Stomach (tissue), 9 donors: ENCODE data around the gene LRMDA. TPM values are rescaled to one million over a fixed set of nuclear protein-coding genes. Genes with fewer than 3 reads are reported as not detected.

Experiments
- DNase-seq, 2 donors: peaks; one replicate each; pipeline versions ENCODE4 v3.0.0 to v3.0.0-alpha.2; 2013 to 2019
- H3K27ac ChIP-seq, 5 donors: fragments of 200-600 bp in 4 of 5; sonication (generic) in 4 of 5; one replicate each; pipeline ENCODE4 v1.5.1; 2013 to 2019; ENCODE audit warnings: mild to moderate bottlenecking in 1 of 5, moderate library complexity in 1 of 5
- H3K27me3 ChIP-seq, 3 donors: fragments of 200-600 bp; sonication (generic); one replicate each; pipeline ENCODE4 v1.5.1; 2017 to 2019; ENCODE audit warnings: mixed run types in 1 of 3
- H3K36me3 ChIP-seq, 4 donors: fragments of 200-600 bp; sonication (generic); 1 replicate in 3 of 4; 2 replicates in 1 of 4; pipeline ENCODE4 v1.5.1; 2016 to 2019
- H3K4me1 ChIP-seq, 4 donors: fragments of 200-600 bp; sonication (generic); one replicate each; pipeline ENCODE4 v1.5.1; 2016 to 2019
- H3K4me3 ChIP-seq, 4 donors: fragments of 200-600 bp; sonication (generic) in 3 of 4; one replicate each; pipeline ENCODE4 v1.5.1; 2016 to 2019; ENCODE audit warnings: mild to moderate bottlenecking in 1 of 4
- H3K9me3 ChIP-seq, 4 donors: fragments of 200-600 bp; sonication (generic); one replicate each; pipeline ENCODE4 v1.5.1; 2016 to 2019
- EP300 ChIP-seq: sonication (generic); formaldehyde crosslinking; IDR thresholded peaks from one replicate; pipeline ENCODE4 v1.6.1; 2017; ENCODE audit warnings: antibody characterized with exemption
- POLR2A ChIP-seq, 4 donors: fragments of 450-650 bp; IDR thresholded peaks; one replicate each; pipeline ENCODE4 v1.6.1; 2016; ENCODE audit warnings: antibody characterized with exemption in 4 of 4, control low read depth in 2 of 4, mild to moderate bottlenecking in 1 of 4, moderate library complexity in 1 of 4
- POLR2AphosphoS5 ChIP-seq, 3 donors: sonication (generic); formaldehyde crosslinking; IDR thresholded peaks; one replicate each; pipeline ENCODE4 v1.6.1; 2016; ENCODE audit warnings: antibody characterized with exemption in 3 of 3
- WGBS, 5 donors: extraction: QIAGEN DNeasy Blood & Tissue Kit in 3 of 5; methylation state at CpG; one replicate each; pipeline versions ENCODE4 v1.1.5 to v1.1.7; 2013 to 2018; 5-methylcytosine and 5-hydroxymethylcytosine counted together
- intact Hi-C: fragments of 100-400 bp; cut with DNase I; formaldehyde crosslinking; loops from one replicate; pipeline ENCODE4 v1.15.1; 2023; ENCODE audit warnings: low total_unique reads
- polyA plus RNA-seq, 3 donors: library from polyadenylated mRNA; stranded (reverse); fragments of 200-250 nt; gene quantifications; one replicate each; pipeline ENCODE4 v1.2.3, GENCODE V29; 2013
- total RNA-seq, 5 donors: library from RNA; depleted of rRNA; stranded (reverse); fragments of >200 nt; gene quantifications; one replicate each; pipeline versions ENCODE4 v1.1.0 to v1.2.3, GENCODE V29; 2014 to 2016
- TF ChIP-seq, protein P1 (sequence below), 7 experiments: fragments of 450-650 bp in 4 of 7; fragments of 200-600 bp in 3 of 7; sonication (generic) in 3 of 7; IDR thresholded peaks; one replicate each; pipeline ENCODE4 v1.5.1; 2016 to 2019; ENCODE audit warnings: antibody characterized with exemption in 7 of 7, control low read depth in 2 of 7, mild to moderate bottlenecking in 1 of 7
- donor health status: healthy with polysubstance abuse.
- donor health status: Bipolar disorder and iron deficiency.
- donor health status: healthy.

The LRMDA gene
- total and polyA plus RNA-seq, 8 donors: 1.3 to 30.2 (median 13.6) TPM; not detected in 1

GRCh38 chr10:75430000-75430763, 1.2 kb upstream of the LRMDA start:
- WGBS, 5 donors: 6 to 28% (median 17%) methylated on average over 9 of the region's 9 CpGs
- TF ChIP-seq, protein P1, sequence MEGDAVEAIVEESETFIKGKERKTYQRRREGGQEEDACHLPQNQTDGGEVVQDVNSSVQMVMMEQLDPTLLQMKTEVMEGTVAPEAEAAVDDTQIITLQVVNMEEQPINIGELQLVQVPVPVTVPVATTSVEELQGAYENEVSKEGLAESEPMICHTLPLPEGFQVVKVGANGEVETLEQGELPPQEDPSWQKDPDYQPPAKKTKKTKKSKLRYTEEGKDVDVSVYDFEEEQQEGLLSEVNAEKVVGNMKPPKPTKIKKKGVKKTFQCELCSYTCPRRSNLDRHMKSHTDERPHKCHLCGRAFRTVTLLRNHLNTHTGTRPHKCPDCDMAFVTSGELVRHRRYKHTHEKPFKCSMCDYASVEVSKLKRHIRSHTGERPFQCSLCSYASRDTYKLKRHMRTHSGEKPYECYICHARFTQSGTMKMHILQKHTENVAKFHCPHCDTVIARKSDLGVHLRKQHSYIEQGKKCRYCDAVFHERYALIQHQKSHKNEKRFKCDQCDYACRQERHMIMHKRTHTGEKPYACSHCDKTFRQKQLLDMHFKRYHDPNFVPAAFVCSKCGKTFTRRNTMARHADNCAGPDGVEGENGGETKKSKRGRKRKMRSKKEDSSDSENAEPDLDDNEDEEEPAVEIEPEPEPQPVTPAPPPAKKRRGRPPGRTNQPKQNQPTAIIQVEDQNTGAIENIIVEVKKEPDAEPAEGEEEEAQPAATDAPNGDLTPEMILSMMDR (IDR thresholded peaks at IDR 0.05): no peak
- TF ChIP-seq POLR2AphosphoS5 (IDR thresholded peaks at IDR 0.05): peak in 1 of 3 donors; percentile 50
- no peak for TF ChIP-seq POLR2A (IDR thresholded peaks at IDR 0.05)
- Histone ChIP-seq H3K4me1 (peaks cover 18 to 57% (median 50%) of the 10 kb centered on the region in 4 donors), H3K27ac (peak overlapping the region; percentile 59 to 88 (median 79)), H3K4me3 (peak overlapping the region in 2 of 4 donors; percentile 63 to 68), H3K36me3 (no peaks in the 10 kb centered on the region), H3K9me3 (no peaks in the 10 kb centered on the region), H3K27me3 (no peaks in the 10 kb centered on the region)
- DNase-seq: peak; percentile 70 to 82
- intact Hi-C loops: no loop called here

GRCh38 chr10:75432176-75432575, 752 bp downstream of the LRMDA start:
- Histone ChIP-seq H3K4me1 (peaks cover 18 to 57% (median 50%) of the 10 kb centered on the region in 4 donors), H3K27ac (peak overlapping the region in 3 of 5 donors; percentile 79 to 88 (median 87))
- DNase-seq: peak in 1 of 2 donors; percentile 56

DNA sequence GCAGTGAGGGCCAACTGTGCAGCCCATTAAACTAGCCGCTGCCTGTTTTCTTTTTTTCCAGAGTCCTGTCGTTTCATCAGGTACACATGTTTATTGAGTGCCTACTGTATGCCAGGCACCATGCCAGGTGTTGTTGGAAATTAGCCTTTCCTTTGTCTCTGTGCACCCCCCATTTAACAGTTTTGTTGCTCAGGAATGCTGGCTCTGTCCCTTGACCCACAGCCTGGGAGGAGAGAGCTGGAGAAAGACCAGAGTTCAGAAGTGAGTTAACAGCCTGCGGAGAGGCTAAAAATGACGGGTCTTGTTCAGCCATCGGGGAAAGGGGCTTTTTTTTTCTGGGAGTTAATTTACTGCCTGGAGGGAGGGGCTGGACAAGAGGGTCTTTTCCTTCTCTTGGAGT, 1.3 kb downstream of the LRMDA start:
- Histone ChIP-seq H3K36me3 (no peaks in the 10 kb centered on the region), H3K9me3 (no peaks in the 10 kb centered on the region), H3K27me3 (no peaks in the 10 kb centered on the region), H3K4me3 (no peak overlapping the region), H3K4me1 (peaks cover 18 to 58% (median 47%) of the 10 kb centered on the region in 4 donors), H3K27ac (no peak overlapping the region)
- DNase-seq: no peak
- intact Hi-C loops: no loop called here
- WGBS, 5 donors: 74 to 87% (median 81%) methylated on average over 5 of the region's 5 CpGs
- TF ChIP-seq EP300 (no peak), POLR2A (IDR thresholded peaks at IDR 0.05) (no peak), POLR2AphosphoS5 (IDR thresholded peaks at IDR 0.05) (no peak)
- TF ChIP-seq, protein P1 (IDR thresholded peaks at IDR 0.05): no peak

More at GRCh38 chr10:75432176-75432575, 752 bp downstream of the LRMDA start:
- 54 to 68% (median 58%) methylated on average over 5 of the region's 5 CpGs for WGBS, 5 donors
- H3K4me3 ChIP-seq: peak overlapping the region; percentile 63 to 68 (median 66)
- no peak for TF ChIP-seq EP300
- TF ChIP-seq POLR2A (IDR thresholded peaks at IDR 0.05): no peak
- no peak for TF ChIP-seq POLR2AphosphoS5 (IDR thresholded peaks at IDR 0.05)
- H3K27me3 ChIP-seq: no peaks in the 10 kb centered on the region
- no peaks in the 10 kb centered on the region for H3K9me3 ChIP-seq
- intact Hi-C loops: no loop called here
- no peaks in the 10 kb centered on the region for H3K36me3 ChIP-seq

- DNase-seq: no peak
- TF ChIP-seq POLR2A (IDR thresholded peaks at IDR 0.05) (no peak), EP300 (no peak), POLR2AphosphoS5 (IDR thresholded peaks at IDR 0.05) (no peak)
- TF ChIP-seq, protein P1 (IDR thresholded peaks at IDR 0.05): no peak
- intact Hi-C loops: no loop called here
- no peaks in the 10 kb centered on the region for H3K9me3 ChIP-seq
- H3K36me3 ChIP-seq: no peaks in the 10 kb centered on the region
- WGBS, 5 donors: 80 to 86% (median 82%) methylated on average over 8 of the region's 8 CpGs
- no peak overlapping the region for H3K27ac ChIP-seq
- H3K4me3 ChIP-seq: no peak overlapping the region
- H3K4me1 ChIP-seq: peaks cover 18 to 58% (median 42%) of the 10 kb centered on the region in 4 donors
- H3K27me3 ChIP-seq: no peaks in the 10 kb centered on the region
Measured at GRCh38 chr10:75433216-75433615, 1.8 kb downstream of the LRMDA start.

DNA sequence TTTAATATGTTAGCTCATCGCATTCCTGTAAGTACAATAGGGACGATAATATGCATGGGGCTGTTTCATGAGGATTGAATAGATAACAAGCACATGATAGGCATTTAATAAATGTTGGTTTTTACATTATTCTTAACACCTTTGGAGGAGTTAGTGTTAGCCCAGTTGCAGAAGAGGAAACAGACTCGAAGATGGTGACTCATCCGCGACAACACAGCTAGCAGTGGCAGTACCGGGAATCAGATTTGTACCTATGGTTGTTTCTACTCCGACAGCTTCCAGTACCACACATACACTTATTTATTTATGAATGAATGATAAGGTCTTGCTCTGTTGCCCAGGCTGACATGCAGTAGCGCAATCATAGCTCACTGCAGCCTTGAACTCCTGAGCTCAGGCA, 2.9 kb downstream of the LRMDA start:
- H3K27me3 ChIP-seq: no peaks in the 10 kb centered on the region
- WGBS, 5 donors: 85 to 91% (median 88%) methylated on average over 8 of the region's 8 CpGs
- no peak for DNase-seq
- intact Hi-C loops: no loop called here
- H3K9me3 ChIP-seq: no peaks in the 10 kb centered on the region
- no peak overlapping the region for H3K27ac ChIP-seq
- TF ChIP-seq POLR2AphosphoS5 (IDR thresholded peaks at IDR 0.05): no peak
- no peak for TF ChIP-seq EP300
- TF ChIP-seq, protein P1 (IDR thresholded peaks at IDR 0.05): no peak
- no peak for TF ChIP-seq POLR2A (IDR thresholded peaks at IDR 0.05)
- H3K4me3 ChIP-seq: no peak overlapping the region
- H3K4me1 ChIP-seq: peaks cover 13 to 58% (median 33%) of the 10 kb centered on the region in 4 donors
- peaks cover 0 to 4% (median 0%) of the 10 kb centered on the region in 4 donors for H3K36me3 ChIP-seq
